Glomerular endothelial cell (primary cell): ENCODE measurements around the gene TRIM49C. TPM values are rescaled to one million over a fixed set of nuclear protein-coding genes. Genes with fewer than 3 reads are reported as not detected.
"Not testable (repeated sequence)": the region's sequence is repeated elsewhere in the genome, so short reads cannot be mapped to it uniquely, and the experiment has no call there.

ENCODE experiments used
- DNase-seq: peaks from one replicate; pipeline ENCODE4 v3.0.0-alpha.2; 2011; ENCODE audit warnings: low read depth, low spot score; ENCODE audit errors: extremely low read depth
- total RNA-seq: library from RNA; depleted of rRNA; stranded (reverse); fragments of >200 nt; gene quantifications from 2 replicates; pipeline ENCODE4 v1.2.3, GENCODE V29; 2015

TRIM49C gene, protein sequence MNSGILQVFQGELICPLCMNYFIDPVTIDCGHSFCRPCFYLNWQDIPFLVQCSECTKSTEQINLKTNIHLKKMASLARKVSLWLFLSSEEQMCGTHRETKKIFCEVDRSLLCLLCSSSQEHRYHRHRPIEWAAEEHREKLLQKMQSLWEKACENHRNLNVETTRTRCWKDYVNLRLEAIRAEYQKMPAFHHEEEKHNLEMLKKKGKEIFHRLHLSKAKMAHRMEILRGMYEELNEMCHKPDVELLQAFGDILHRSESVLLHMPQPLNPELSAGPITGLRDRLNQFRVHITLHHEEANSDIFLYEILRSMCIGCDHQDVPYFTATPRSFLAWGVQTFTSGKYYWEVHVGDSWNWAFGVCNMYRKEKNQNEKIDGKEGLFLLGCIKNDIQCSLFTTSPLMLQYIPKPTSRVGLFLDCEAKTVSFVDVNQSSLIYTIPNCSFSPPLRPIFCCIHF
- total RNA-seq, result not detected in 2 replicates

DNA sequence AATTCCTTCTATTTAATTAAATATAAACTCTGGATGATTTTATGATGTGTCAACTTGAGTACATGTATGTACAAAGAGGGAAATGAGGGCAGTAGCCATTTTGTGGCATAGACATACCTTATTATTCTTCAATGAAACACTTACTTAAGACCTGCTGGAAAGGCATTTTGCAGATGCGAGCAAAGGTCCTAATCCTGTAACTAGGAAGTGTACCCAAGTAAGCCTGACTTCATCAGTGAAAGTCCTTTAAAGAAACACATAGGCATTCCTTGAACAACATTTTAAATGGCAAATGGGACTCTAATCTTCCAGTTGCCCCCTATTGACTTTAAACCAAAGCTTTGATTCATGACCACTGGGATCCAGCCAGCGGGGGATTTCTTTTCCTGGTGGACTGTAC lies at the start of gene TRIM49C:
Gene TRIM49C (plus strand): TSS at position 301 of the 400 bp plus-strand sequence. CDS start 4,106 bp downstream, outside the sequence.
- not testable (repeated sequence) for DNase-seq

DNA sequence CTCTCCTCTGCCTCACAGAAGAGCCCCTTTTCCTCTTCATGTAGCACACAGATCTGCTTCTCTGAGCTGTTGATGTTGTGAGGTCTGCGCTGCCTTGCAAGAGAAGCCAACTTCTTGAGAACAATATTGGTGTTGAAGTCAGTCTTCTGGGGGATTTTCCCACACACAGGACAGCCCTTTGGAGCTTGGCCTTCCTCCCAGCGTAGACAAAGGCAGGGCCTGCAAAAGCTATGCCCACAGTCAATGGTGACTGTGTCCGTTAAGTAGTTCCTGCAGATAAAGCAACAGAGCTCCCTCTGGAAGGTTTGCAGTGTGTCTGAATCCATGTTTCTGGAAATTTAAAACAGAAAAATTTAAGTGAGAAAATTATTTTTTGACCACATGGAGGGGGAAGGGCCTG lies 6.7 kb upstream of the TRIM49C start:
- DNase-seq, result not testable (repeated sequence)

DNA sequence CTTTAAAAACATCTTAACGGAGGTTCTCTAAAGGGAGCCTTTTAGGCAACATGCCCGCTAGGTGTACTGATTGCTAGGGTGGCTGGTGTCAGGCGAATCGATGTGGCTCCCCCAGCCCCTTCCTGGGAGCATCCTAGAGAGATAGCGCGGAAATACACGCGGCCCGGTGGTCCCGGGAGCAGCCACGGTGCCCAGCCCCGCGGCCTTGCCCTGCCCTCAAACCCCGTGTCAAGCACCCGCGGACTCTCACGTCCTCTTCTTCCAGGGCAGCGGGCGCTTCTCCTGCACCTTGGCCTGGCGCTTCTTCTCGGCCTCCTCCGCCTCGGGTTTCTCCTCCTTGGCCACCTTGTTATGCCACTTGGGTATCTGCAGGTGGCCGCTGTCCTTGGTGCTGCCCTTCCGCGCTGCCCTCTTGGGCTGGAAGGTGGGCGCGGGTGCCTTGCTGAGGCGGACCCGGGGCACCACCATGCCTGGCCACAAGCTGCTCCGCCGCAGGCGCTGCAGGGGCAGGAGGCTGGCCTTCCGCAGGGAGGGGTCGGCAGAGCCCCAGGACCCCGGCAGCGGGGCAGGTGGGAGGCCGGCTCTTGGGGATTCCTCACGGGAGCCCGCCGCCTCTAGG lies 20.8 kb downstream of the TRIM49C start:
- DNase-seq, result not testable (repeated sequence)

DNA sequence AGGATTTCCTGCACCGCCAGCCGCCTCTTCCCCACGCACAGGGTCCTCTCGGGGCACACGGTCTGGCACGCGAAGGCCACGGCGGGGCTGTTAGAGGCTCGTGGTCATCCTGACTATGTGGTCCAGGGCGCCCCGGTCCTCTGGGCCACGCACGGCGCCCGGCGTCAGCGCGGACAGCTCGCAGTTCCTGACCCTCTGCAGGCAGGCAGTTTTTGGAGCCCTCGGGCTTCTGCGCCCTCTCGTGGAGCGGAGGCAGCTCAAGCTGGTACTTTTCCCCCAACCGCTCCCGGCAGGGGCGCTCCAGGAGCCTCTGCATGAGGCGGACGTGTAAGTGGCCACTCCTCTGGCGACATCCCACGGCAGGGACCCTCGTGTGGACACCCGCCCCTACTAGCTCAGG lies 21.4 kb downstream of the TRIM49C start:
- DNase-seq, result not testable (repeated sequence)

DNA sequence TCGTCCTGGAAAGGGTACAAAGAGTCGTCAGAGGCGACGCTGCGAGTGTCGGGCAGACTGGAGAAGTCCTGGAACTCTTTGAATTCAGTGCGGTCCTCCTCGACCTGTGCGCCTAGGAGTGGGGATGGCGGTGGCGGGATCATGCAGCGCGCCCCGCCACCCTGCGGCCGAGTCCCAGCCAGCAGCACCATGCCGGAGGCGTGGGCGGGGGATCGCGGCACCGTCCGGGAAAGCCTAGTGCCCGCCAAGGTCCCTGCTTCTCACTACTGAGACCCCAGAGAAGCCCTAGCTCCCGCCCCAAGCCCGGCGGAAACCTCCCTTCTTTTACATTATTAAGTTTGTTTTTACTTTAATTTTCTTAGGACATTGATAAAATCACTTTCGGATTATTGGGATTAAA lies 22.6 kb downstream of the TRIM49C start:
- DNase-seq, result not testable (repeated sequence)

DNA sequence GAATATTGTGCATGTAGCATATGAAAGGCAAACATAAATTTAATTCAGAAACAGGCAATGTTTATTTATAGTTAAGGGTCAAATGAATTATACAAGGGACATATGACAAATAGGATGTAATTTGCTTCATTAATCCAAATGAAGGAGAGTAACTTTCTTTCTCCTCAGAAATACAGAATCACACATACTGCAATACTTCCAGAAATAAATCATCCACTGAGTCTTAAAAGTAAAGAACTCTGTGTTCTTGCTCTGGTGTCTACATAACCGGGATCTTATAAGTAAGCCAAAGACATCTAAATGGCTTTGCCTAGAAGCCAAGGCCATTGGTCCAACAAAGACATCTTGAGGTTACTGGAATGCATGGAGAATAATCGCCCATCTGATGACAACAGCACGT lies 54.7 kb downstream of the TRIM49C start, which contains the start of gene UBTFL1:
Gene UBTFL1 (plus strand): TSS at position 301 of the 400 bp plus-strand sequence. CDS start 0 bp downstream, at position 301.
- not testable (repeated sequence) for DNase-seq

DNA sequence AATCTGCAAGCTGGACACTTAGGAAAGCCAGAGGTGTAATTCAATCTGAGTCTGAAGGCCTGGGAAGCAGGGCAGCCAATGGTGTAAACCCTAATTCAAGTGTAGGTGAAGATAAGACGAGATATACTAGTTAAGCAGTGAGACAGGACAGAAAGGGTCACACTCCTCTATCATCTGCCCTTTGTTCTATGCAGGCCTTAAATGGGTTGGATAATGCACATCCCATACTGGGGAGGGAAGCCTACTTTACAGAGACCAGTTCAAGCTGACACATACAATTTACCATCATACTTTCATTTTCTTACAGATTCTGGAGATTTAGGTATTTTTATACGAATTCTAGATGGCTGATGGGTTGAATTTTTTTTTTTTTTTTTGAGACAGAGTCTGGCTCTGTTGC lies 57.8 kb downstream of the TRIM49C start:
- not testable (repeated sequence) for DNase-seq

Other genes starting within 250 kb of the TRIM49C start
- gene TRIM49, start 222.5 kb upstream of the TRIM49C start, total RNA-seq, result not detected in 2 replicates
- gene TRIM64B, start 152.6 kb upstream of the TRIM49C start, total RNA-seq, result not detected in 2 replicates
- not detected in 2 replicates for gene TRIM49D1, start 108.9 kb upstream of the TRIM49C start, total RNA-seq
- not detected in 2 replicates for gene TRIM49D2, start 107.0 kb upstream of the TRIM49C start, total RNA-seq
- not detected in 2 replicates for gene TRIM64, start 65.1 kb upstream of the TRIM49C start, total RNA-seq
- gene UBTFL1, start 54.8 kb downstream of the TRIM49C start, total RNA-seq, result not detected in 2 replicates
- 0.92 and 3.2 TPM in 2 replicates for gene NAALAD2, start 103.6 kb downstream of the TRIM49C start, total RNA-seq
- 35.8 and 42.6 TPM in 2 replicates for gene CHORDC1, start 191.9 kb downstream of the TRIM49C start, total RNA-seq